Stromal cell of bone marrow (primary cell): ENCODE results near the gene USP6.
A peak's percentile ranks its signal among the peaks of the same experiment; 100 is the strongest.
"Not testable (repeated sequence)": the region's sequence is repeated elsewhere in the genome, so short reads cannot be mapped to it uniquely, and the experiment has no call there.

ENCODE experiments used
- DNase-seq: peaks from one replicate; pipeline ENCODE4 v3.0.0-alpha.2; 2012; ENCODE audit warnings: low read depth

Gene USP6

DNA sequence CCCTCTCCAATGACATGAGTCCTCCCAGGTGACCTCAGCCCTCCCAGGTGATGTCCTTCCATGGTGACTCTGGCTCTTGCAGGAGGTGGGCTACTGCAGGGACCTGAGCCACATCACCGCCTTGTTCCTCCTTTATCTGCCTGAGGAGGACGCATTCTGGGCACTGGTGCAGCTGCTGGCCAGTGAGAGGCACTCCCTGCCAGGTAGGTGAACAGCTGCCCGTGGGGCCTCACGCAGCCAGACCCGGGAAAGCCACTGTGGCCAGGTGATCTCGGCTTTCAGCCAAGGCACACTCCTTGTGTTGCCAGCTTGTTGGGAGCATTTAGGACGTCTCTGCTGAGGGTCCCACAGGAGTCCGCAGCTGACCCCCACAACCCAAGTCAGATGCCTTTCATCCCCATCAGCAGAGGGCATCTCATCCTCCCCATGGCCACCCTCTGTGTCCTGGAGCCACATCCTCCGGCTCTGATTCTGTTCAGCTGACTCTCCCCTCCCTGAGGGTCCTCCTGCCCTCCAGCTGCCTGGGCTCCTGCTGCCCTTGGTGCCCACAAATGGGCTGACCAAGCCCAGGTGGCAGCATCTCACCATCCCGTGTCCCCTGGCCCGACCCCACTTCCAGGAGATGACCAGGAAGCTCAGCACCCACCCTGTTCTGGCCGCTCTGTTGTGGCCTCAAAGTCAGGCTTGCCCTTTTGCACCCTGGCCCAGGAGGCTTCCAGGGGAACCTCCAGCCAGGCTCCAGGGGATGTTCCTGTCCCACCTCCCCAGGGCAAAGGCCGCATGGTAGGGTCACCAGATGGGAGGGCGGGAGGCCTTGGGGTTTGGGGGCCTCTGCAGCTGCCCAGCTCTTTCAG is 20.1 kb downstream of the USP6 start:
- no peak for DNase-seq

DNA sequence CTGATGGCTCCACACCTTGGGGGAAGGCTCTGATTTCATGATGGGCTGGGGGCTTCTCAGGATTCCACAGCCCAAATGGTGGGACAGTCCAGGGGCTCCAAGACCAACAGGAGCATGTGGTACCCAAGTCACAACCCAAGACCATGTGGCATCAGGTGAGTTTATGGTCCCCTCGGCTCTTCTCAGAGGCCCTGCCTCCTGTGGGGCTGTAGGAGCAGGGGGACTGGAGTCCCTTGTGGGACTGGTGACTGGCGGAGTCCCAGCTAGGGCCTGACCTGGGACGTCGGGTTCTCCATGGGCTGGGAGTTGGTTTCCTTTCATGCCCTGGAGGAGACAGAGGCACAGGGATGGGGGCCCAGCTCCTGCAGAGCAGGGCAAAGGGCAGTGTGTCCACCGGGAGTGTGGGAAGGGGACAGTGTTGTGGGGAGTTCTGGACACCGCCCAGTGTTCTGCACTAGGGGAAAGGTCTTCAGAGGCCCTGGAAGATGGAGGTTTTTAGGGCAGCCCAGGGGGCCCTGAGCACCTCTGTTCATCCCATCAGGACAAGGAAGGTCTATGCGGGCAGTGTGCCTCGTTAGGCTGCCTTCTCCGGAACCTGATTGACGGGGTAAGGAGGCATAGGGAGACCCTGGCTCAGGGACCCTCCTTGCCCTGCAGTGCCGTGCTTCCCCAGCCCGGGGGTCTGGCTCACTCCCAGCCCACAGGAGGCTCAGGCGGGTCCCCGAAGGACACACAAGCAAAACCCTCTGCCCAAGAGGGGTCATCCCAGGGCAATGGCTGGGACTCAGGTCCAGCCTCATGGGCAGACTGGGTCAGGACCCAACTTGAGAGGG is 21.0 kb downstream of the USP6 start:
- DNase-seq: not testable (repeated sequence)

DNA sequence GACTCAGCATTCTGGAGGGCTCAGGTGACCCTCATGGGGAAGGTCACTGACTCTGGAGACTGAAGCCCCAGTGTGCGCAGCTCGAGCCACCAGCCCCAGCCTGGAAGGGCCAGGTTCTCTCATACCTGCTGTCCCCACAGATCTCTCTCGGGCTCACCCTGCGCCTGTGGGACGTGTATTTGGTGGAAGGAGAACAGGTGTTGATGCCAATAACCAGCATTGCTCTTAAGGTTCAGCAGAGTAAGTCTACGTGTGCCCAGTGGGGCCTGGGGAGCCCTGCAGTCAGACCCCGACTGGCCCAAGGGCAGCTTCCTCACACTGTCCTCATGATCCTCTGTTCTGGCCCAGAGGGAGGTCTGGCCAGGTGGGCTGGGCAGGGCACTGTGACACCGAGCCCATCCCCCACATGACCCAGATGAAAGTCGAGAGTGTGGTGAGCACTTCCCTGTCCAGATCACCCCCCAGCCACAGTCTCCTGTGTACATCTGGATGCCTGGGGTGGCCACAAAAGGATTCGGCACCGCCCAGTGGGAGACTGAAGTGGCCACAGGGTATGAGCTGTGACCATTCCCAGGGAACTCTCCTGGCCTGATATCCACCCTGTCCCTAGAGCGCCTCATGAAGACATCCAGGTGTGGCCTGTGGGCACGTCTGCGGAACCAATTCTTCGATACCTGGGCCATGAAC is 21.8 kb downstream of the USP6 start:
- DNase-seq: not testable (repeated sequence)

DNA sequence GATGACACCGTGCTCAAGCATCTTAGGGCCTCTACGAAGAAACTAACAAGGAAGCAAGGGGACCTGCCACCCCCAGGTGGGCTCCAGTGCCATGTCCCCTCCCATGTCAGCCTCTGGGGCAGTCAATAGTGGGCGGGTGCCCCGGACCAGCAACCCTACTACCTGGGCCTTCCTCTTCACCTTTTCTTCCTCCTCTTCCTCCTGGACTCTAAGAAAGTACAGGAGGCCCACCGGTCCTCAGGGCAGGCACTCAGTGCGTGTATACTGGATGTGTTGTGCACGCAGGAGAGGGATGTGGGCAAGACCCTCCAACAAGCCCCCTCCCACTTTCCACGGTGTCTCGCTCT is 22.3 kb downstream of the USP6 start:
- not testable (repeated sequence) for DNase-seq

DNA sequence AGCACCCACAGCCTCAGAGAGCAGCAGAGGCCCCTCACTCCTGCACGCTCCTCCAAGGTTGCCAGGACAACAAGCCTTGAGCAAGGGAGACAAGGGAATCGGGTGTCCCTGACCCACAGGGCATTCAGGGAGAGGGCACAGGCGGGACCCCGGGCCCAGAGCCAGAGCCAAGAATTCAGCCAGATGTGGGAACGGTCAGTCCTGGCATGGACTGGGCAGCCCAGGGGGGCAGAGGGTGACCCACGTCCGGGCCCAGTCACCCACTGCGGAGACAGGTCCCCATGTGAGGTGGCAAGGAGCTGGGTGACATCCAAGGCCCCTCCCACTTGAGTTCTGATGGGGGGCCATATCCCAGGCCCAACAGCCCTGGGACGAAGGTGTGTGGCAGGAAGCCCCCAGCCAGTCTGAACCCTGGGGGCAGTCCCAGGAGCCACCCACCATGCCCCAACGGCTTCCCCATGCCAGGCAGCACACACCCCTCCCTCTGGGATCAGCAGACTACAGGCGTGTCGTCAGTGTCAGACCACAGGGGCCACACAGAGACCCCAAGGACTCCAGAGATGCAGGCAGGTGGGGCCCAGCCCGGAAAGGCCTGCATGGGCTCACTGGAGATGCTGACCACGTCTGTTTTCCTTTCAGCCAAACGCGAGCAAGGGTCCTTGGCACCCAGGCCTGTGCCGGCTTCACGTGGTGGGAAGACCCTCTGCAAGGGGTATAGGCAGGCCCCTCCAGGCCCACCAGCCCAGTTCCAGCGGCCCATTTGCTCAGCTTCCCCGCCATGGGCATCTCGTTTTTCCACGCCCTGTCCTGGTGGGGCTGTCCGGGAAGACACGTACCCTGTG is 23.0 kb downstream of the USP6 start:
- no peak for DNase-seq

DNA sequence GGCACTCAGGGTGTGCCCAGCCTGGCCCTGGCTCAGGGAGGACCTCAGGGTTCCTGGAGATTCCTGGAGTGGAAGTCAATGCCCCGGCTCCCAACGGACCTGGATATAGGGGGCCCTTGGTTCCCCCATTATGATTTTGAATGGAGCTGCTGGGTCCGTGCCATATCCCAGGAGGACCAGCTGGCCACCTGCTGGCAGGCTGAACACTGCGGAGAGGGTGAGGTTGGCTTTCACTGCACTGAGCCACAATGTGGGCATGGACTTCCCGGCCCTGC is 23.6 kb downstream of the USP6 start:
- DNase-seq: no peak

DNA sequence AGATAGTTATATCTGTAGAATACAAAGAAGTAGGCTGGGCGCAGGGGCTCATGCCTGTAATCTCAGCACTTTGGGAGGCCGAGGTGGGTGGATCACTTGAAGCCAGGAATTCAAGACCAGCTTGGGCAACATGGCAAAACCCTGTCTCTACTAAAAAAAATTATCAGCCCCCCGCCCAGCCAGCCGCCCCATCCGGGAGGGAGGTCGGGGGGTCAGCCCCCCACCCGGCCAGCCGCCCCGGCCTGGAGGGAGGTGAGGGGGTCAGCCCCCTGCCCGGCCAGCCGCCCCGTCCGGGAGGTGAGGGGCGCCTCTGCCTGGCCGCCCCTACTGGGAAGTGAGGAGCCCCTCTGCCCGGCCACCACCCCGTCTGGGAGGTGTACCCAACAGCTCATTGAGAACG is 27.0 kb downstream of the USP6 start:
- not testable (repeated sequence) for DNase-seq

DNA sequence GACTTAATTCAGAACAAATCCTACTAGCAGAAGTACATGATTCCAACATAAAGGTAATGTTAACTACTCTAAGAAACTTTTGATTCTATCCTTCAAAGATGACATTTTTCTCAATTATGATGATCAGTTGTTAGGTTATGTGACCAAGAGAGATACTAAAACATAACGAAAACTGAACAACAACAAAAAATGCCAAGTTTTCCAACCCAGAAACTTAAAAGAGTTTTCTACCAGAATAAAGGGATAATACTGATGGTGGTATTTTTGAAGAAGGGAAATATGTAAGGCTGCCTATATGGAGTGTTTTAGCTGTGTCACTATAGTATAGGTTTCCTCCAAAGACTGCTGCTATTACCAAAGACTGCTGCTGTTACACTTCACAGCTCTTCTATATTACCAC is 30.3 kb downstream of the USP6 start:
- DNase-seq: not testable (repeated sequence)

DNA sequence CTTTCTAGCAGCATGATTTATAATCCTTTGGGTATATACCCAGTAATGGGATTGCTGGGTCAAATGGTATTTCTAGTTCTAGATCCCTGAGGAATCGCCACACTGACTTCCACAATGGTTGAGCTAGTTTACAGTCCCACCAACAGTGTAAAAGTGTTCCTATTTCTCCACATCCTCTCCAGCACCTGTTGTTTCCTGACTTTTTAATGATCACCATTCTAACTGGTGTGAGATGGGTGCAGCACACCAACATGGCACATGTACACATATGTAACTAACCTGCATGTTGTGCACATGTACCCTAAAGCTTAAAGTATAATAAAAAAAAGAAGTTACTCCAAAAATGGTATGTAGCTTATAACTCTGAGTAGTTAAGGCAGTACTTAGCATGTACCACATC is 44.9 kb downstream of the USP6 start:
- DNase-seq: not testable (repeated sequence)

DNA sequence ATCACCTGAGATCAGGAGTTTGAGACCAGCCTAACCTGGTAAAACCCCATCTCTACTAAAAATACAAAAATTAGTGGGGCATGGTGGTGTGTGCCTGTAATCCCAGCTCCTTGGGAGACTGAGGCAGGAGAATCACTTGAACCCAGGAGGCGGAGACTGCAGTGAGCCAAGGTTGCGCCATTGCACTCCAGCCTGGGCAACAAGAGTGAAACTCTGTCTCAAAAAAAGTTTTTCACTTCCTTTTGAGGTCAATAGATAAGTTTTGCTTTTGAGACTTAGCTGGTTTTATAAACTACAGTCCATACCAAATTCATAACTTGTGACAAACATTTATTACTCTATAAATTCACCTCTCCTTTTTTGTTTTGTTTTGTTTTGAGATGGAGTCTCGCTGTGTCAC is 46.0 kb downstream of the USP6 start:
- not testable (repeated sequence) for DNase-seq

DNA sequence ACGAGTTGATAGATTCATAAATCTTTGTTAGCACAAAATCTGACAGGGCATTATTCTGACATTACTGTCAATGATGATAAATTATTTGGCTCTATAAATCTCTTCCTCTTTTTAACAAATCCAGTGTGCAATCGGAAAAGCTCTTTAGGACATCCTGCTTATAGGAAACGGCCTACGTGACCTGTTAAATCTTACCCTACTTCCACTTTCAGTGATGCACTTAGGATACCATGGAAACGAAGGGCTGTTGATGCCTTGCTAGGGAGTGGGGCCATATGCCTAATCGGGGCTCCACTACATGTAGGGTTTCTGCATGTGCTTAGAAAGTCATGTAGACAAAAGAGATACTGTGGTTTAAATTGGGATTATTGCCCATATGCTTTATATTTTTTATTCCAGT is 48.6 kb downstream of the USP6 start:
- no peak for DNase-seq

DNA sequence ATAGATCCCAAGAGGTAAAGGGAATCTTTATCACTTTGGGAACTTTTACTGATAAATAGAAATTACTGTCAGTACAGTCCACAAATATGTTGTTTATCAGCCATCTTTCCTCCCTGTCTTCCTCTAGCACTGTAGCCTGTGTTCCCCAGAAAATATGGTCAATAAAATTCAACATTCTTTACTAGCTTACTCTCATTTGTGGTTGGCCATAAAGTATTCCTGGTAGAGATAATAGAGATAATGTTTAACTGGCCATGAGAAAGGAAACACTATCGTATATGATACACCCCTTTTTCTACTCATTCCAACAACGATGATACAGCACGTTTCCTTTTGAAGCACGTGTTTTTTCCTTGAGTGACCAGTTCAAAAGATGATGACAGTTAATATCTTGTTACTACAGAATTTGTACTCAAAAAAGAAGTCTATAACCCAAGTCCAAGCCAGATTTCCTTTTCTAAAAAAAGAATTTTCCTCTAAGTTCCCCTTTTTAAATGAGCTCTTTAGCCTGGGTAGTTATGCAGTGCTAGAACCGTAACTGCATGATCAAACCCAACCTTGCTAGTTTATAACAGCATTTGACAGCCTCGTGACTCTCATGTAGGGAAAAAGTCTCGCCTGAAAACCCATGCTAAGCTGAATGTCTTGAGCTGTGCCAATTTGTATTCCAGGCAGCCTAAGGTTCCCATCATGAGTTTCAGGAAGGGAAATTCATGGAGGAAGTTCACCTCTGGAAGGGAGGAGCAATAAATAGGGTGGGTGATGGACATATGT is 50.1 kb downstream of the USP6 start:
- peak; percentile 2 for DNase-seq

DNA sequence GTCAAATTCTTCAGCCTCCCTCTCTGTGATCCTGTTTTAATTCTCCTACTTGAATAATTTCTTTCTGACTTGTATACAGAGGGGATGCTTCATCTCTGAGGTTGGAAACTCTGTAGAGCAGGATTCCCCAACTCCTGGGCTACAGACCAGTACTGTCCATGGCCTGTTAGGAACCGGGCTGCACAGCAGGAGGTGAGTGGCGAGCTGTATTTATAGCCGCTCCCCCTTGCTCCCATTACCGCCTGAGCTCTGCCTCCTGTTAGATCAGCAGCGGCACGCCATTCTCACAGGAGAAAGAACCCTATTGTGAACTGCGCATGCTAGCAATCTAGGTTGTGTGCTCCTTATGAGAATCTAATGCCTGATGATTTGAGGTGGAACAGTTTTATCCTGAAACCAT is 59.2 kb downstream of the USP6 start:
- DNase-seq: not testable (repeated sequence)

DNA sequence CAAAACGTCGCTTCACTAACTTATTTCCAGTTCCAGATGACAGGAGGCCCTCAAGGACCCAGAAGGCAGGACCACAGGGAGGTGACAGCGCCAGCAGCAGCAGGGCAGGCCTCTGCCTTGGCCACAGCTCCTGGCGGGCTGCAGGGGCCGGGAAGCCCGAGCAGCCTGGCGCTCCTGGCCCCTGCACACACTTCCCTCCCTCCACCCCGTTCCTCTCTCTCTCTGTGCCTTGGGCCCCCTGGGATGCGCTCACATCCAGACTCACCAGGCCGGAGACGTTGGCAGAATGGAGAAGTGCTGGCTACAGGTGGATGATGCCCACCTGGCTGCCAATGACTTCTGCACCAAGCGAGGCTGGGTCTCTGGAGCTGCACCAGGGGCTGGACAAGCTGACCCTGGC is 63.2 kb downstream of the USP6 start:
- no peak for DNase-seq

DNA sequence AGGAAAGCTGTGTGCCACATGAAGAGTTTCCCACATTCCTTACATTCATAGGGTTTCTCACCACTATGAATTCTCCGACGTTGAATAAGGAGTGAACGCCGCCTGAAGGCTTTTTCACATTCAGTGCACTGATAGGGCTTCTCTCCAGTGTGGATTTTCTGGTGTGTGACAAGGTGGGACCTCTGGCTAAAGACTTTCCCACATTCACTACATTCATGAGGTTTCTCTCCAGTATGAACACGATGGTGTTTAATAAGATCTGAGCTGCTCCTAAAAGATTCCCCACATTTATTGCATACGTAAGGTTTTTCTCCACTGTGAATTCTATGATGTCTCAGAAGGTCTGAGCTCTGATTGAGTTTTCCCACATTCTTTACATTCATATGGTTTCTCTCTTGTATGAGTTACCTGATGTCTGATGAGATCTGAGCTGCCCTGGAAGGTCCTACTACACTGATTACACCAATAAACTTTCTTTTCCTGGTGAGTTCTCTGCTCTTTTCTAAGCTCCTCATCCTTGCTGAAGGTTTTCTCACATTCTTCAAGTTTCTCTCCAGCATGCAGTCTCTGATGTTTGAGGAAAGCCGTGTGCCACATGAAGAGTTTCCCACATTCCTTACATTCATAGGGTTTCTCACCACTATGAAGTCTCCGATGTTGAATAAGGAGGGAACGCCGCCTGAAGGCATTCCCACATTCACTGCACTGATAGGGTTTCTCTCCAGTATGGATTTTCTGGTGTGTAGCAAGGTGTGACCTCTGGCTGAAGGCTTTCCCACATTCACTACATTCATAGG is 65.9 kb downstream of the USP6 start:
- no peak for DNase-seq

DNA sequence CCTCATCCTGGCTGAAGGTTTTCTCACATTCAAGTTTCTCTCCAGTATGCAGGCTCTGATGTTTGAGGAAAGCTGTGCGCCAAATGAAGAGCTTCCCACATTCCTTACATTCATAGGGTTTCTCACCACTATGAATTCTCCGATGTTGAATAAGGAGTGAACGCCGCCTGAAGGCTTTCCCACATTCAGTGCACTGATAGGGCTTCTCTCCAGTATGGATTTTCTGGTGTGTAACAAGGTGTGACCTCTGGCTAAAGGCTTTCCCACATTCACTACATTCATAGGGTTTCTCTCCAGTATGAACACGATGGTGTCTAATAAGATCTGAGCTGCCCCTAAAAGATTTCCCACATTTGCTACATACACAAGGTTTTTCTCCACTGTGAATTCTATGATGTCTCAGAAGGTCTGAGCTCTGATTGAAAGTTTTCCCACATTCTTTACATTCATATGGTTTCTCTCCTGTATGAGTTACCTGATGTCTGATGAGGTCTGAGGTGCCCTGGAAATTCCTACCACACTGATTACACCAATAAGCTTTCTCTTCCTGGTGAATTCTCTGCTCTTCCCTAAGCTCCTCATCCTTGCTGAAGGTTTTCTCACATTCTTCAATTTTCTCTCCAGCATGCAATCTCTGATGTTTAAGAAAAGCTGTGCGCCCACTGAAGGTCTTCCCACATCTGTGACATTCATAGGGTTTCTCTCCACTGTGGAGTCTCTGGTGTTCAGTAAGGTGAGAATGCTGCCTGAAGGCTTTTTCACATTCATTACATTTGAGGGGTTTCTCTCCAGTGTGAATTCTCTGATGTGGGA is 67.0 kb downstream of the USP6 start:
- no peak for DNase-seq

DNA sequence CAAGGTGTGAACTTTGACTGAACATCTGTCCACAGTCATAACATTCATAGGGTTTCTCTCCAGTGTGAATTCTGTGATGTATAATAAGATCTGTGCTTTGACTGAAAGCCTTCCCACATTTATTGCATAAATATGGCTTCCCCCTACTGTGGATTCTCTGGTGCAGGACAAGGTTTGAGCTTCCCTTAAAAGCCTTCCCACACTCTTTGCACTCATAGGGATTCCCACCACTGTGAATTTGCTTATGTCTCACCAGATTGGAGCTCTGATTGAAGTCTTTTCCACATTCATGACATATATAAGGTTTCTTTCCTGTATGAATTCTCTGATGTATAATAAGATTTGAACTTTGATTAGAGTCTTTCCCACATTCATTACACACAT is 67.6 kb downstream of the USP6 start:
- no peak for DNase-seq

DNA sequence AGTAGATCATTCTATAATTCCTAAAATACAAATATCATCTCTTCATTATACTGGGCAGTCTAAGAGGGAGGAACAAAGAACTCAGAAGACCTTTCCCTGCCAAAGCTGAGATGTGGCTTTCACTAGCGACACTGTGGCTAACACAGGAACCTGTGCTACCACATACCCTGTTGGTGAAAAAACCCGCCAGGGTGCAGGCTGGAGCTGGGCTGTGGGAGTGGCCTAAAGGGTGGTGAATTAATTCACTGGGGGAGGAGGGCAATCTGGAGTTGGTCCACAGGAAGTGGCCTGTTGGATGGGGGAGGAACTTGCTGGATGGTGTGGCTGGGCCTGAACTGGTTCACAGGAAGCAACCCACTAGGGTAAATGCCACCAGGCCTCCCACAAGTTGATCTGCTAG is 68.5 kb downstream of the USP6 start:
- DNase-seq: no peak

DNA sequence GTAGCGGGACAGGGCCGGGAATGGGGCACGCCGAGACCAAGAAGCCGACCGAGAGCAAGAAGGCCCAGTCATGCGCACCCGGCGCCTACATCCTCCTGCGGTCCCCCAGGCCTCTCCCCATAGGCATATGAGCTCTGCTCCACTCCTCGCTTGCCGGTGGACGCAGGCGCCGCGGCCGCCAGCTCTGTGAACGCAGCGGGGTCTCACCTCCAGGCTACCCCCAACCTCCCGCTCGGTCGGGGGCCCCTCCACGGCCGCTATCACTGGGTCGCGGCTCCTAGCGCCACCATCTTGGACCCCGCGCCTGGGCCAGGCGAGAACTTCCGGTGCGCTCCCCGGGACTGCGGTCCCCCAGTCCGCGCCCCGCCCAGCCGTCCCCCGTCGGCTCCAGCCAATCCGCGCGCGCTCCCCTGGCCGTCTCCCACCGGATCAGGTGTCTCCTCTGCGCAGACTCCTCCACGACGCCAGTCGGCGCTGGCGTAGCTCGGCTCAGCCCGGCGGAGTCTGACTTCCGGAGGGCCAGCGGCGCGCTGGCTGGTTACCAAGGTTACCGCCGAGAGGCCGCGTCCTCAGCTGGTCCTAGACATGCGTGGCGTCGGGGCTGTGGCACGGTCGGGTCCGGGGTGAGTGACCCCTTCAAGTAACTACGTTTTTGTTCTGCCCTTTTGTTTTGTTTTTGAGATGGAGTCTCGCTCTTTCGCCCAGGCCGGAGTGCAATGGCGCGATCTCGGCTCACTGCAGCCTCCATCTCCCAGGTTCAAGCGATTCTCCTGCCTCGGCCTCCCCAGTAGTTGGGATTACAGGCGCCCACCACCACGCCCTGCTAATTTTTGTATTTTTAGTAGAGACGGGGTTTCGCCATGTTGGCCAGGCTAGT is 75.9 kb downstream of the USP6 start, which contains the start of gene ZNF594:
Gene ZNF594, minus strand, starts transcription at position 328 of the 877 bp plus-strand sequence. CDS start 7,612 bp downstream, outside the sequence.
- DNase-seq: peak; percentile 92
